Melanocyte of skin (primary cell): ENCODE results near the gene SGIP1. TPM values are rescaled to one million over a fixed set of nuclear protein-coding genes. Genes with fewer than 3 reads are reported as not detected.

ENCODE experiments used
- small RNA-seq, 2 donors: library from RNA; depleted of rRNA; stranded (forward); fragments of <200 nt; gene quantifications; one replicate each; pipeline ENCODE3, GENCODE V24; 2012
- total RNA-seq, 2 donors: library from RNA; depleted of rRNA; stranded (reverse); fragments of >200 nt; gene quantifications; 2 replicates each; pipeline ENCODE4 v1.2.3, GENCODE V29; 2012

The SGIP1 gene
- total RNA-seq = 10 to 100 TPM; 15.3 to 46.1 TPM

GRCh38 chr1:66533804-66534740, at the start of gene SGIP1:
Gene SGIP1, plus strand, starts transcription at chr1:66534153. Its CDS starts 206 bp downstream, at chr1:66534359.

GRCh38 chr1:66752000-66752592, 218.1 kb downstream of the SGIP1 start, which contains the start of gene DYNLT5:
Gene DYNLT5, plus strand, starts transcription at chr1:66752459. Its CDS starts 2,200 bp downstream, at chr1:66754659.

Small RNA genes within 50 kb of the gene (small RNA-seq; reads per million reads assigned to genes)
- gene MIR3117 = 51.3 to 73.5 reads per million in 2 donors

Other genes with a start within 250 kb of the SGIP1 start
- gene DYNLT5, start 218.3 kb downstream of the SGIP1 start, total RNA-seq = 1 to 10 TPM; 2.0 to 2.4 TPM